Activated naive CD8-positive, alpha-beta T cell treated with anti-CD3 and anti-CD28 coated beads, Interleukin-2, amount 50 U/mL, for 24 hours (primary cell): ENCODE data around the gene OR2V1.
"Not testable (repeated sequence)": the region's sequence is repeated elsewhere in the genome, so short reads cannot be mapped to it uniquely, and the experiment has no call there.

Source experiments
- ATAC-seq: fragments of 150-1000 bp; cut with Tn5 transposase; one replicate; pipeline ENCODE4 v1.10.0; 2021
- DNase-seq: peaks from one replicate; pipeline ENCODE4 v3.0.0; 2021
- H3K27ac Mint-ChIP-seq: one replicate; pipeline ENCODE4 v1.8.0; 2021; ENCODE audit warnings: mild to moderate bottlenecking, mixed read lengths
- H3K27me3 Mint-ChIP-seq: one replicate; pipeline ENCODE4 v1.8.0; 2021; ENCODE audit warnings: mixed read lengths
- H3K36me3 Mint-ChIP-seq: one replicate; pipeline ENCODE4 v1.8.0; 2021; ENCODE audit warnings: low read depth, mixed read lengths
- H3K4me1 Mint-ChIP-seq: one replicate; pipeline ENCODE4 v1.8.0; 2021; ENCODE audit warnings: mixed read lengths
- H3K4me3 Mint-ChIP-seq: one replicate; pipeline ENCODE4 v1.8.0; 2021; ENCODE audit warnings: mild to moderate bottlenecking, moderate library complexity, mixed read lengths
- H3K9me3 Mint-ChIP-seq: one replicate; pipeline ENCODE4 v1.8.0; 2021; ENCODE audit warnings: mixed read lengths

The OR2V1 gene

DNA sequence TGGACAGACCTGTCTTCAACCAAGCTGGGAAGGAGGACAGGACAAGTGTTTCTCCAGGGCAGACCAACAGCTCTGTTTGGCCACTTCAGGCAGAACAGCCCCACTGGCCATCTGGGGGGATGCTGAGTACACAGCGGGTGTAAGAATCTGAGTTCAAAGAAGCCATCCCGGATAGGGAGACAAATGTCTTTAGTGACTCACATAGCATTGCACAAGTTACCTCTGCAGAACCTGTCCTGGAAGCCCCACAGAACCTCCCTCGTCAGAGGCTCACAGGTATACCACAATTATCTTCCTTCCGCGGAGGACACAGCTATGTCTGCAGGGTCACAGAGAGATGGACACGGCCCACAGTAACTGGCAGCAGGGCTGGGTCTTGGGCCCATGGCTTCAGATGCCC is 18.4 kb upstream of the OR2V1 start:
- DNase-seq (no peak), ATAC-seq (no peak)
- no peaks in the 10 kb centered on the region for H3K9me3 Mint-ChIP-seq
- no peaks in the 10 kb centered on the region for H3K36me3 Mint-ChIP-seq
- peaks cover 5% of the 10 kb centered on the region for H3K4me1 Mint-ChIP-seq
- H3K27me3 Mint-ChIP-seq, result peaks cover 28% of the 10 kb centered on the region
- H3K27ac Mint-ChIP-seq, result no peak overlapping the region
- no peak overlapping the region for H3K4me3 Mint-ChIP-seq

DNA sequence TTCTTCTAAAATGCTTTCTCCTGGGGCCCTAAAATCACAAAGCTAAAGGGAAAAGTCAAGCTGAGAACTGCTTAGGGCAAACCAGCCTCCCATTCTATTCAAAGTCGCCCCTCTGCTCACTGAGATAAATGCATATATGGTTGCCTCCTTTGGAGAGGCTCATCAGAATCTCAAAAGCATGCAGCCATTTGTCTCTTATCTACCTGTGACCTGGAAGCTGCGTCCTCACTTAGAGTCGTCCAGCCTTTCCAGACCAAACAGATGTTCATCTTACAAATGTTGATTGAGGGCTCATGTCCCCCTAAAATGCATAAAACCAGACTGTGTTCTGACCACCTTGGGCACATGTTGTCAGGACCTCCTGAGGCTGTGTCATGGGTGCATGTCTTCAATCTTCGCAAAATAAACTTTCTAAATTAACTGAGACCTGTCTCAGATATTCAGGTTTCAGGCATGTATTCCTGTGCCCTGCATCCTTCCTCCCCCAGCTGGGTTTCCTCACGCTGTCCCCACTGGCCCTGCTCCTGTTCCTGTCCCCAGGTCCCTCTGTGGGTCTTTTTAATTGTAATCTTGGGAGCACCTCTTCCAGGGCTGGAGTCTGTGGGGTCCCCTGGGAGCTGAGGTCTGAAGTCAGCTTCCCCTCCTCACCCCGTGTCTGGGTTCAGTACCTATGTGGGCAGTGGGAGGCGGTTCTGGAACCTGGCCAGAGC is 16.1 kb upstream of the OR2V1 start, which contains the start of gene OR2V2:
Gene OR2V2, plus strand, starts transcription at position 660 of the 710 bp plus-strand sequence. CDS start 7,357 bp downstream, outside the sequence.
- ATAC-seq, DNase-seq, H3K36me3 Mint-ChIP-seq, H3K4me3 Mint-ChIP-seq, H3K9me3 Mint-ChIP-seq, H3K27ac Mint-ChIP-seq, H3K4me1 Mint-ChIP-seq: not testable (repeated sequence)
- H3K27me3 Mint-ChIP-seq, result peaks cover 35% of the 10 kb centered on the region

DNA sequence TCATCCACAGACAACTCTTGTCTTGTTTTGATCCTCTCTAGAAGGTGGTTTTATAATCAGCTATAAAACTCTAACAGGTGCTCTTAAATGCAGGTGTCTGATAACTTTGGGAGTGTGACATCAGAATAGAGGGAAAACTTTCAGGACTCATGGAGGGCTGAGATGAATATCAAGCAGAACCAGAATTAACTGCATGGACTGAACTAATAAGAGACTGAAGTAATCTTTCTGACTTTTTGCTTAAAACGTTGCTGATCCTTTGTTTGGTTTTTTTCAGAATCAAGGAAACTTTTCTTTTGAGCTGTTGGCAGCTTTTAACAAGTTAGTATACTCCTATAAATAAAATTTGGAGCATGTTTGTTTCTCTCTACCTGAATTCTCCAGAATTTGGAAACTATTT is 14.2 kb upstream of the OR2V1 start:
- Mint-ChIP-seq H3K27me3 (peaks cover 36% of the 10 kb centered on the region), H3K36me3 (no peaks in the 10 kb centered on the region), H3K27ac (no peak overlapping the region), H3K9me3 (no peaks in the 10 kb centered on the region), H3K4me3 (no peak overlapping the region), H3K4me1 (no peaks in the 10 kb centered on the region)
- DNase-seq, result no peak
- ATAC-seq, result no peak

DNA sequence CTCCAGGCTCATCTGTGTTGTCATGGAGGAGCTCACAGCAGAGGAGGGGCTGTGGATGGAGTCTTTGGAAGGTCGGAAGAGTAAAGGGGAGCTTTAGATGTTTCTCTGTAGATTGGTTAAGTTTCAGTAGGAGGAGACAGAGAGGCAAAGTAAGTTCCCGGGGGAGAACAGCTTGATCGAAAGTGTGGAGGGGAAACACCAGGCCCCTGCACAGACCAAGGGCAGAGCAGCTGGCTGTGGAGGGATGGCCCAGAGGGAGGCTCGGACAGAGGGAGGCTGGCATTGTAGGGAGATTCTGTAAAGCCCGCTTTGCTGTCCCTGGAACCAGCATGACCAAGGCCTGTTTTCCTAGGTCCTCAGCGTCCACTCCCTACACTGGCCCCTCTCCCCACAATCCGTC is 11.1 kb upstream of the OR2V1 start:
- Mint-ChIP-seq H3K36me3 (no peaks in the 10 kb centered on the region), H3K4me3 (no peak overlapping the region), H3K27ac (no peak overlapping the region), H3K27me3 (peaks cover 18% of the 10 kb centered on the region), H3K4me1 (no peaks in the 10 kb centered on the region), H3K9me3 (peaks cover 5% of the 10 kb centered on the region)
- ATAC-seq (no peak), DNase-seq (no peak)

DNA sequence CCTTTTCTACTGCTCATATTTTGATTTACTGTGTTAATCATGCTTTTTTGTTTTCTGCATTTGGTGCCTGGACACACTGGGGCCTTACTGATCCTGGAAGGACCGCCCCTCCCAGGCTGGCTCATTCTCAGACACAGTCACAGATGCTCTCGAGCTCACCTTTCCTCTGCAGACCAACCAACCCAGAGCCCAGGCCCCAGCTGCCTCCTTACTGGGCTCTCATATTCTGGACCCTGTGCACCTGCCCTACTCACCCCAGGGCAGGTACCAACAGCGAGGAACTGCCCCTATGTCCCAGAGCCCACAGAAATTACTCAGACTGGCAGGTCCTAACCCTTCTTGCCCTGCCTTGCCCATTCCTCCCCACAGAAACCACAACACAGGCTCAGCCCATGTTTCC is 9.8 kb upstream of the OR2V1 start:
- DNase-seq (no peak), ATAC-seq (no peak)
- no peak overlapping the region for H3K27ac Mint-ChIP-seq
- peaks cover 5% of the 10 kb centered on the region for H3K9me3 Mint-ChIP-seq
- H3K27me3 Mint-ChIP-seq, result peaks cover 16% of the 10 kb centered on the region
- no peaks in the 10 kb centered on the region for H3K4me1 Mint-ChIP-seq
- no peaks in the 10 kb centered on the region for H3K36me3 Mint-ChIP-seq
- no peak overlapping the region for H3K4me3 Mint-ChIP-seq

DNA sequence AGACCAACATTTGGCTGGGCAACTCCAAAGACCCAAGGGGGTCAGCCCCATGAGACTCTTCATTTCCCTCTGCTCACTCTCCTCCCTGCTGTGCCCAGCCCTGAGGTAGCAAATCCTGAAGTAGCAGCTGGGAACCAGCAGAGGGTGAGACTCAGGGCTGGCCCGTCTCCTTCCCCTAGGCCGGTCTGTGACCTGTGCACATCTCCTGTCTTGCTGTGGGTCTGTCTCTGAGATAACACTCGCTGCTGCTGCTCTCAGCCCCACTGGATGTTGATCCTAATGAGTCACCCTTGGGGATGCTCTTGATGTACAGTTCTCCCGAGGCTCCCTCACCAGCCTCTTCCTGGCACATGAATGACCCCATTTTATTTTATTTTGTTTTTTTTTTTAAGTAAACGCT is 7.3 kb upstream of the OR2V1 start:
- Mint-ChIP-seq H3K9me3 (peaks cover 5% of the 10 kb centered on the region), H3K27me3 (peaks cover 11% of the 10 kb centered on the region), H3K27ac (no peak overlapping the region), H3K4me1 (no peaks in the 10 kb centered on the region), H3K4me3 (no peak overlapping the region), H3K36me3 (no peaks in the 10 kb centered on the region)
- no peak for DNase-seq
- ATAC-seq, result no peak

DNA sequence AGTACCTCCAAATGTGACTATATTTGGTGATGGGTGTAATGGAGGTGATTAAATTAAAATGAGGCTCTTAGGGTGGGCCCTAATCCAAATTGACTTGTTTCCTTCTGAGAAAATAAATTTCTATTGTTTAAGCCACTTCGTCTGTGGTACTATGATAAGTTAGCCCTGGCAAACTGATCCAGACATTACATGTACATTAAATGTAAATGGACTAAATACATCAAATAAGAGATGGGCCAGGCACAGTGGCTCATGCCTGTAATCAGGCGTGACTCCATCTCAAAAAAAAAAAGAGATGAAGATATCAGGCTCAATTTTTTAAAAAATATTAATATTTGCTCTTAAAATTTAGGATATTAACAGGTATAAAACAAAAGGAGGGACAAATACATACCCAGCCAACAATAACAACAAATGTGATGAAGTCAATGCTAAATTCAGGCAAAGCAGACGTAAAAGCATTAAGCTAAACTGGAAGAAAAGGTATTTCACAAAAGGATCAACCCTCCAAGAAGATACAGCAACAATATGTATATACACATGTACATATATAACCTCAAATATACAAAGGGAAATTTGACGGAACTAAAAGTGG is 5.5 kb upstream of the OR2V1 start:
- no peaks in the 10 kb centered on the region for H3K4me1 Mint-ChIP-seq
- ATAC-seq (no peak), DNase-seq (no peak)
- no peak overlapping the region for H3K27ac Mint-ChIP-seq
- peaks cover 20% of the 10 kb centered on the region for H3K27me3 Mint-ChIP-seq
- H3K4me3 Mint-ChIP-seq, result no peak overlapping the region
- no peaks in the 10 kb centered on the region for H3K36me3 Mint-ChIP-seq
- peaks cover 5% of the 10 kb centered on the region for H3K9me3 Mint-ChIP-seq

DNA sequence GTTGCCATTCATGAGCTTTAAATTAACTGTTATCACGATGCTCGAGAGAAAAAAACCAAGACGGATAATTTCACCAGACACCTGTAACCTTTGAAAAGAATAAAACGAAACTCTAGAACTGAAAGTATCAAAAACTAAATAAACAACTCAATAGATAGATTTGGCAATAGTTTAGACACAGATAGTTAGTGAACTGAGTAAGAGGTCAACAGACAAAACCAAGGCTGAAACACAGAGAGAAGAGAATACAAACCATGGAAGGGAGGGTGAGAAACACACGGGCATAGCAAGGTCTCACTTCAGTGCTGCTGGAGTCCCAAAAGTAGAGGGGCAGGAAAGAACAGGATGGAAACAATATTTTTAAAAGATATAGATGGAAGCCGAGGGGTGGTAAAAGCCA is 3.3 kb upstream of the OR2V1 start:
- H3K4me1 Mint-ChIP-seq, result no peaks in the 10 kb centered on the region

DNA sequence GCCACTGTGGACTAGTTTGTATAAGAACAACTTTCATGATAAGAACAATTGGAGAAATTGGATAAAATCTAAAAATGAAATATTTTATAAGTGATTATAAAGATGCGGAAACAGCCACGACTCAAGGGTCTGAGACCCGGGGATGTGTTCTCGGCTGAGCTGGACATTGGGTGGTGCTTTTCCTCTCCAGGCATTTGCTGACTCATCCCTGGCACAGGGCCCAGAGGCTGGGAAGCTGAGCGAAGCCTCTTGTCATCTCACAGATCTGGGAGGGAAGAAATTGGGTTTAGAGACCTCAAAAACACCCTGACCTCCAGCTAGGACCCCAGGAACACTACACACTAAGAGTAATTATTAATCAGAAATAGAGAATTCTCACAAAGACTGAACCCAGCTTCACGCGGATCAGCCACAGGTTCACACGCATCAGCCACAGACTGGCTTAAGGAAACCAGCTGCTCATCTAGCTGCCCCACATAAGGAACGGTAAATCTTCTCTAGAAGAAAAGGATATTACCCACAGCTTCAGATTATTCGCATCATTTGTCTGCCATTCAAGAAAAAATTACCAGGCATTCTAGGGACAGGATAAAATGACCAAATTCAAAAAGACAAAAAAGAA is 2.8 kb upstream of the OR2V1 start:
- no peak for DNase-seq
- H3K27ac Mint-ChIP-seq, result no peak overlapping the region
- peaks cover 29% of the 10 kb centered on the region for H3K27me3 Mint-ChIP-seq
- no peaks in the 10 kb centered on the region for H3K4me1 Mint-ChIP-seq
- H3K9me3 Mint-ChIP-seq, result peaks cover 5% of the 10 kb centered on the region
- no peaks in the 10 kb centered on the region for H3K36me3 Mint-ChIP-seq
- ATAC-seq, result no peak
- H3K4me3 Mint-ChIP-seq, result no peak overlapping the region

More for the DNA sequence above, 3.3 kb upstream of the OR2V1 start:
- no peaks in the 10 kb centered on the region for H3K36me3 Mint-ChIP-seq
- no peak for DNase-seq
- peaks cover 26% of the 10 kb centered on the region for H3K27me3 Mint-ChIP-seq
- H3K27ac Mint-ChIP-seq, result no peak overlapping the region
- H3K9me3 Mint-ChIP-seq, result peaks cover 5% of the 10 kb centered on the region
- H3K4me3 Mint-ChIP-seq, result no peak overlapping the region
- no peak for ATAC-seq

DNA sequence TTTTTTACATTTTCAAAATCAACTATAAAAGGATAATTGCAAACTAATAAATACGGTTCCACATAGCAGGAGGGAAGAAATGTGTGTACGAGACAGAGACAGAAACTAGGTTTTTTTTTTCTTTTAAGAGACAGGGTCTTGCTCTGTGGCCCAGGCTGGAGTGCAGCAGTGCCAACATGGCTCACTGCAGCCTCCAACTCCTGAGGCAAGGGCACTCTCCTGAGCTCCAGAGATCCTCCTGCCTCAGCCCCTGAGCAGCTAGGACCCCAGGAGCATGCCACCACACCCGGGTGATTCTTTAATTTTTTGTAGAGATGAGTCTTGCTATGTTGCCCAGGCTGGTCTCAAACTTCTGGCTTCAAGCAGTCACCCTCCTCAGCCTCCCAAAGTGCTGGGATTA is 2.1 kb upstream of the OR2V1 start:
- Mint-ChIP-seq H3K27me3 (peaks cover 36% of the 10 kb centered on the region), H3K4me3 (no peak overlapping the region), H3K9me3 (peaks cover 5% of the 10 kb centered on the region), H3K27ac (no peak overlapping the region), H3K36me3 (no peaks in the 10 kb centered on the region), H3K4me1 (no peaks in the 10 kb centered on the region)
- no peak for DNase-seq
- ATAC-seq, result no peak

DNA sequence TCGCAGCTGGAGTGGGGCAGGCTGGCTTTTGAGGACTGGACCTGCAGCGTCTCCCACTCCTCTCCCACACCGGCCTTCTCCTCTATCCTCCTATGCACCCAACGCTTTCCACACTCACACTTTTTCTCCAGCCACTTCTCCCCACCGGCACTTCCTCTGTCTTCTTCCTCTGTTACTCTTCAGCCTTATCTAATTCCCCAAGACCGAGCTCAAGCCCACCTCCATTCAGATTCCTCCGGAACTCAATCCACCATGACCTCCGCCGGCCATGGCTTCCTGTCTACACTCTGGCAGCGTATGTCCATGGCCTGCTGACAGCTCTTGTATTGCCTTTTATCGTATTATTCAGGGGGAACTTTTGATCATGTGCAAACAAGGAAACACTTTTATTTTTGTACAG is 545 bp upstream of the OR2V1 start:
- Mint-ChIP-seq H3K9me3 (no peaks in the 10 kb centered on the region), H3K4me3 (no peak overlapping the region), H3K27ac (no peak overlapping the region), H3K36me3 (no peaks in the 10 kb centered on the region), H3K4me1 (no peaks in the 10 kb centered on the region), H3K27me3 (peaks cover 44% of the 10 kb centered on the region)
- no peak for DNase-seq
- no peak for ATAC-seq

DNA sequence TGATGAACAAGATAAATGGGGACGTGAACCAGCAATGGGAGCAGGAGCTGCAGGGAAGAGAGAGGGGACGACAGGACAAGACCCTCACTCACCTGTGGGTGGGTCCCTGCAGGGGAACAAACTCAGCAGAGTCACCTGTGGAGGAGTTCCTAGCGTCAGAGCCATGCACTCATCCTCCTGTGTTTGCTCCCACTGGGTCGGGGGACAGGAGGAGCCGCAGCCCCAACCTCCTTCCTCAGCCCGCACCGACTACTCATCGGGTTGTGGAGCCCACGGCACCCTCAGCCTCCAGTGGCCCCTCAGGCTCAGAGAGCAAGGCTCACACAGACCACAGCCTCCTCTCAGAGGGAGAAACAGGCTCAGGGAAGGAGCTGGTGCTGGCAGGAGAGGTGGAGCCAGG is 888 bp downstream of the OR2V1 start:
- not testable (repeated sequence) for H3K9me3 Mint-ChIP-seq, H3K4me1 Mint-ChIP-seq, DNase-seq, ATAC-seq, H3K27ac Mint-ChIP-seq, H3K36me3 Mint-ChIP-seq, H3K4me3 Mint-ChIP-seq
- H3K27me3 Mint-ChIP-seq, result peaks cover 46% of the 10 kb centered on the region

DNA sequence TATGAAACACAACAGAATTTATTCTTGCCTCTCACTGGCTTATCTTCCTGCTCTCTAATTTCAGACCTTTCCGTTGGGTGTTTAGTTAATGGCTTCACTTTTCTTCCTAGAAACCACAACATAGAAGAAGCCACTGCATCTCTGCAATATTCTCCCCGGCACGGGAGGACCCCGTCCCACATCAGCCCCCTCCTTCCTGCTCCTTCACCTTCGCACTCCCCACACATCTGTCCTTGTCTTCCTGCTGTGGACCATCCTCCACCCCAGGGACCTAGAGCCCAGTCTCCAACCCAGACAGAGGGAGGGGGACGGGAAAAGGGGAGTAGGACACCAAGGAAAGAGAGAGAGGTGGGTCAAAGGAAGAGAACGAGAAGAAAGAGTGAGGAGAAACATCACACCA is 1.4 kb downstream of the OR2V1 start:
- Mint-ChIP-seq H3K9me3 (no peaks in the 10 kb centered on the region), H3K27ac (no peak overlapping the region), H3K4me3 (no peak overlapping the region), H3K27me3 (peaks cover 49% of the 10 kb centered on the region), H3K4me1 (no peaks in the 10 kb centered on the region), H3K36me3 (no peaks in the 10 kb centered on the region)
- DNase-seq (no peak), ATAC-seq (no peak)

DNA sequence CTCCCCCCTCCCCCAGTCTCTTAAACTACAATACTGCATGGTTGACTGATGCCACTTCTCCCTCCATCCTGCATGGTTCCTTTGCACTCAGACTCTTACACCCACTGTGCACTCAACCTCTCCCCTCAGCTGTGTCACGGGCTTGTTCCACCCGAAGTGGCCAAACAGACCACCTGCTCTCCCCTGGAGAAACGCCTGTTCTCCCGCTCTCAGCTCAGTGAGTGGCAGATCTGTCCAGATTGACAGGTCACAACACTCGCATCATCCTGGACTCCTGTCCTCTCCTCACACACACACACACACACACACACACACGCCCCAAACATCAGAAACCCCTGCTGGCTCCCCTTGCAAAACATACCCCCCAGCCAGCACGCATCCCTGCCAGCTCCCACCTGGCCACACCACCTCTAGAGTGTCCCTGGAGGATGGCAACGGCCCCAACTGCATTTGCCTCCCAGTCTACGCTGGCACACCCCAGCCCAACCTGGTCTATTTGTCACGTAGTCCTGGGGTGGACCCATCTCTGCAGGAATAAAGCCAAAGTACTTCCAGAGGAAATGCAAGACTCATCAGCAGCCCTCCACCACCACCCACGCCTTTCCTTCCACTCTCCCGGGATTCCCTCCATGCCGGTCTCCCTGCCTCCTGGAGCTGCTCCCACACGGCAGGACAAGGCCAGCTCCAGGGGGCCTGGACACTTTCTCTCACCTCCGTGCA is 2.9 kb downstream of the OR2V1 start:
- Mint-ChIP-seq H3K4me1 (no peaks in the 10 kb centered on the region), H3K36me3 (no peaks in the 10 kb centered on the region), H3K4me3 (no peak overlapping the region), H3K27me3 (peaks cover 48% of the 10 kb centered on the region), H3K9me3 (no peaks in the 10 kb centered on the region), H3K27ac (no peak overlapping the region)
- no peak for DNase-seq
- ATAC-seq, result no peak

DNA sequence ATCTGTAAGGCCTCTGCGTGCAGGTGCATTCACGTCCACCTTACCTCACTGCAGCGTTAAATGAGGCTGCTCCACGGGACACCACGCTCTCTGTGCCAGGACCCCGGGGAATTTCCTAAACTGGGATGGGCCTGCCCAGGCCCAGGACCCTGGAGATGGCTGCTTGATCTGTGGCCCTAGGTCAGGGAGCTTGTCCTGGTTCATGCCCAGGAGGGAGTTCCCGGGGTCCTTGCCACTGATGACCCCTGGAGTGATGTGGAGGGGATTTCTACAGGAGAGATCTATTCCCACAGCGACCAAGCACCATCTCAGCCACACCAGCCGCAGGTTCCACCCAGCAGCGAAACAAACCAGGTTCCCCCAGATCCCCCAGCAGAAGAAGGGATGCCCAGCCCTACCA is 3.5 kb downstream of the OR2V1 start:
- no peak for ATAC-seq
- Mint-ChIP-seq H3K4me1 (no peaks in the 10 kb centered on the region), H3K9me3 (no peaks in the 10 kb centered on the region), H3K4me3 (no peak overlapping the region), H3K27ac (no peak overlapping the region), H3K36me3 (no peaks in the 10 kb centered on the region), H3K27me3 (peaks cover 51% of the 10 kb centered on the region)
- DNase-seq, result no peak
